IPS-NIHi7 (cell line): ENCODE results near the gene MRPS5.
A peak's percentile ranks its signal among the peaks of the same experiment; 100 is the strongest.

ENCODE experiments used
- DNase-seq: peaks from one replicate; pipeline ENCODE4 v3.0.0; 2012; ENCODE audit warnings: mixed read lengths; ENCODE audit errors: extremely low spot score

MRPS5 gene

GRCh38 chr2:95091885-95092555, 29.6 kb downstream of the MRPS5 start:
- no peak for DNase-seq

- no peak for DNase-seq
Measured at GRCh38 chr2:95087379-95087778, 34.2 kb downstream of the MRPS5 start.

- no peak for DNase-seq
Measured at GRCh38 chr2:95086017-95086416, 35.6 kb downstream of the MRPS5 start.

GRCh38 chr2:95082477-95082876, 39.1 kb downstream of the MRPS5 start:
- no peak for DNase-seq

GRCh38 chr2:95079199-95079683, 42.4 kb downstream of the MRPS5 start:
- no peak for DNase-seq

GRCh38 chr2:95077861-95078603, 43.6 kb downstream of the MRPS5 start:
- no peak for DNase-seq

- no peak for DNase-seq
Measured at GRCh38 chr2:95077530-95077825, 44.1 kb downstream of the MRPS5 start.

GRCh38 chr2:95076705-95077529, 44.7 kb downstream of the MRPS5 start:
- peak; percentile 89 for DNase-seq

- DNase-seq = no peak
Measured at GRCh38 chr2:95075440-95076132, 46.0 kb downstream of the MRPS5 start.

- no peak for DNase-seq
Measured at GRCh38 chr2:95074663-95075439, 46.8 kb downstream of the MRPS5 start.

- no peak for DNase-seq
Measured at GRCh38 chr2:95073856-95074662, 47.5 kb downstream of the MRPS5 start.

- no peak for DNase-seq
Measured at GRCh38 chr2:95072424-95072823, 49.2 kb downstream of the MRPS5 start.

GRCh38 chr2:95071856-95072255, 49.8 kb downstream of the MRPS5 start:
- DNase-seq = no peak

GRCh38 chr2:95069465-95069864, 52.1 kb downstream of the MRPS5 start:
- DNase-seq = no peak

GRCh38 chr2:95068256-95068655, 53.4 kb downstream of the MRPS5 start:
- no peak for DNase-seq

- DNase-seq = no peak
Measured at GRCh38 chr2:95063086-95063958, 58.3 kb downstream of the MRPS5 start.

GRCh38 chr2:95062242-95063085, 59.1 kb downstream of the MRPS5 start:
- no peak for DNase-seq

GRCh38 chr2:95061601-95062183, 59.9 kb downstream of the MRPS5 start:
- no peak for DNase-seq
